Stimulated activated CD4-positive, alpha-beta T cell treated with anti-CD3 and anti-CD28 coated beads, Interleukin-15, amount 100 ng/mL, for 24 hours (primary cell): ENCODE data around the gene TBC1D9.
"Not testable (repeated sequence)": the region's sequence is repeated elsewhere in the genome, so short reads cannot be mapped to it uniquely, and the experiment has no call there.

Experiments used
- DNase-seq: peaks from one replicate; pipeline ENCODE4 v3.0.0-alpha.2; 2020

TBC1D9 gene

GRCh38 chr4:140752291-140753068 is 3.7 kb downstream of the TBC1D9 start:
- no peak for DNase-seq

GRCh38 chr4:140750470-140750869 is 5.7 kb downstream of the TBC1D9 start:
- DNase-seq, result no peak

GRCh38 chr4:140748171-140748570 is 8.0 kb downstream of the TBC1D9 start:
- DNase-seq, result no peak

- DNase-seq, result not testable (repeated sequence)
These were observed 9.6 kb downstream of the TBC1D9 start for GRCh38 chr4:140746546-140746945.

- no peak for DNase-seq
These were observed 11.8 kb downstream of the TBC1D9 start for GRCh38 chr4:140744421-140744820.

- no peak for DNase-seq
These were observed 12.8 kb downstream of the TBC1D9 start for GRCh38 chr4:140743194-140743931.

- DNase-seq, result no peak
These were observed 13.4 kb downstream of the TBC1D9 start for GRCh38 chr4:140742838-140743193.

- DNase-seq, result no peak
These were observed 15.1 kb downstream of the TBC1D9 start for GRCh38 chr4:140740906-140741670.

- DNase-seq, result no peak
These were observed 15.8 kb downstream of the TBC1D9 start for GRCh38 chr4:140740422-140740821.

GRCh38 chr4:140739971-140740370 is 16.2 kb downstream of the TBC1D9 start:
- DNase-seq, result no peak

GRCh38 chr4:140738139-140738538 is 18.0 kb downstream of the TBC1D9 start:
- DNase-seq, result no peak

GRCh38 chr4:140736669-140737343 is 19.4 kb downstream of the TBC1D9 start:
- no peak for DNase-seq

- no peak for DNase-seq
These were observed 20.3 kb downstream of the TBC1D9 start for GRCh38 chr4:140735779-140736391.

GRCh38 chr4:140735317-140735716 is 20.9 kb downstream of the TBC1D9 start:
- no peak for DNase-seq

GRCh38 chr4:140732780-140733179 is 23.4 kb downstream of the TBC1D9 start:
- no peak for DNase-seq

GRCh38 chr4:140729344-140730049 is 26.7 kb downstream of the TBC1D9 start:
- no peak for DNase-seq

GRCh38 chr4:140726776-140727500 is 29.2 kb downstream of the TBC1D9 start:
- DNase-seq, result no peak

- no peak for DNase-seq
These were observed 30.6 kb downstream of the TBC1D9 start for GRCh38 chr4:140725556-140725955.

GRCh38 chr4:140724760-140725159 is 31.4 kb downstream of the TBC1D9 start:
- no peak for DNase-seq

GRCh38 chr4:140720387-140721304 is 35.5 kb downstream of the TBC1D9 start:
- DNase-seq, result no peak
